ENCODE data around the gene ABCA3.

Gene ABCA3

DNA sequence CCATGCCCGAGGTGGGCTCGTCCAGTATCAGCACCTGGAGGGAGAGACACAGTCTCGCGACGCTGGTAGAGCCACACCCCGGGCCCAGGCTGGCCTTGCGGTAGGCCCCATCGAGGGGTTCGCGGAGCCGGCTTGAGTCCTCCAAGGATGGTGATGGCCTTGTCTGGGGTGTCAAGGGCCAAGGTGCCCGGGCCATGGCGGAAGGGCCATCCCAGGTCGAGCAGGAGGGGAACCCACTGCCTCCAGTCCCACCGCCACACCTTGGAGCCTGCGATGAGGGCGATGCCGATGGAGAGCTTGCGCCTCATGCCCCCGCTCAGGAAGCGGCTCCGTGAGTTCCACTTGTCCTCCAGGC, 43.0 kb downstream of the ABCA3 start:
- H3K4me3 ChIP-seq (ENCODE audit: control insufficient read depth, low read depth, low read length): no peak overlapping the region
- DNase-seq (ENCODE audit: low read depth): no peak
- TF ChIP-seq, protein P1, sequence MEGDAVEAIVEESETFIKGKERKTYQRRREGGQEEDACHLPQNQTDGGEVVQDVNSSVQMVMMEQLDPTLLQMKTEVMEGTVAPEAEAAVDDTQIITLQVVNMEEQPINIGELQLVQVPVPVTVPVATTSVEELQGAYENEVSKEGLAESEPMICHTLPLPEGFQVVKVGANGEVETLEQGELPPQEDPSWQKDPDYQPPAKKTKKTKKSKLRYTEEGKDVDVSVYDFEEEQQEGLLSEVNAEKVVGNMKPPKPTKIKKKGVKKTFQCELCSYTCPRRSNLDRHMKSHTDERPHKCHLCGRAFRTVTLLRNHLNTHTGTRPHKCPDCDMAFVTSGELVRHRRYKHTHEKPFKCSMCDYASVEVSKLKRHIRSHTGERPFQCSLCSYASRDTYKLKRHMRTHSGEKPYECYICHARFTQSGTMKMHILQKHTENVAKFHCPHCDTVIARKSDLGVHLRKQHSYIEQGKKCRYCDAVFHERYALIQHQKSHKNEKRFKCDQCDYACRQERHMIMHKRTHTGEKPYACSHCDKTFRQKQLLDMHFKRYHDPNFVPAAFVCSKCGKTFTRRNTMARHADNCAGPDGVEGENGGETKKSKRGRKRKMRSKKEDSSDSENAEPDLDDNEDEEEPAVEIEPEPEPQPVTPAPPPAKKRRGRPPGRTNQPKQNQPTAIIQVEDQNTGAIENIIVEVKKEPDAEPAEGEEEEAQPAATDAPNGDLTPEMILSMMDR (conservative IDR thresholded peaks at IDR 0.05; ENCODE audit: control insufficient read depth, insufficient read depth, low read depth, low read length): no peak

DNA sequence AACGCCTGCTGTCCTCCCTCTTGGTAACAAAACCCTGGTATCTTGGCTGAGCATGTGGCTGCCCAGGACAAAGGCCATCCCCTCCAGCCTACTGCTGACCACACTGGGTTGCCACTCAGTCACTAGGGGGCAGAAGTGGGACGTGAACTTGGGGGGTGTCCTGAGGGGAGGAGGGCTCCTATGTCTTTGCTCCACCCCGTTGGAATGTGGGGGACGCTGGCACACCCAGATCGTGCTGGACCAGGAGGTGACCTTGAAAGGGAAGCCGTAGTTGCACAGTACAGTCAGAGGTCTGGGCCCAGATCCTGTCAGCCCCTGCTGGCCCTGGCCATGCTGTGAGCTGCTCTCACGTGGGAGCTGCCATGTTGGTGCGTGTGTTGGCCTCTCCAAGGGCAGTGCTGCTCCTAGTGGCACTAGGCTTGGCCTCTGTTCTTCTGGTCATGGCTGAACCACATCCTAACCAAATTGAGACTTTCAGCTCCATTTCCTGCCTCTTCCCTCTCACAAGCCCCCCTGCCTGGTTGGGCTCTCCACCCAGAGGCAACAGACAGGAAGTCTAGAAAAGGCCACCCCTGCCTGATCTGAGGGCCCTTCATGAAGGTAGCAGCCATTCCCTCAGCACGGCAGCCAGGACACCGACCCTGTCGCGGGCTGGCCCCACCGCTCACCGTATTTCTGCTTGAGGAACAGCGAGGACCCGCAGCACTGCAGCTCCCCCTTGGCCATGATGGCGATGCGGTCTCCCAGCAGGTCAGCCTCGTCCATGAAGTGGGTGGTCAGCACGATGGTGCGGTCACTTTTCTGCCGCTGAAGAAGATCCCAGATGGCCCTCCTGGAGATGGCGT, 43.6 kb downstream of the ABCA3 start:
- TF ChIP-seq, protein P1 (conservative IDR thresholded peaks at IDR 0.05; ENCODE audit: control insufficient read depth, insufficient read depth, low read depth, low read length): peak; percentile 52
- DNase-seq (ENCODE audit: low read depth): peak; percentile 44
- no peak overlapping the region for H3K4me3 ChIP-seq (ENCODE audit: control insufficient read depth, low read depth, low read length)

DNA sequence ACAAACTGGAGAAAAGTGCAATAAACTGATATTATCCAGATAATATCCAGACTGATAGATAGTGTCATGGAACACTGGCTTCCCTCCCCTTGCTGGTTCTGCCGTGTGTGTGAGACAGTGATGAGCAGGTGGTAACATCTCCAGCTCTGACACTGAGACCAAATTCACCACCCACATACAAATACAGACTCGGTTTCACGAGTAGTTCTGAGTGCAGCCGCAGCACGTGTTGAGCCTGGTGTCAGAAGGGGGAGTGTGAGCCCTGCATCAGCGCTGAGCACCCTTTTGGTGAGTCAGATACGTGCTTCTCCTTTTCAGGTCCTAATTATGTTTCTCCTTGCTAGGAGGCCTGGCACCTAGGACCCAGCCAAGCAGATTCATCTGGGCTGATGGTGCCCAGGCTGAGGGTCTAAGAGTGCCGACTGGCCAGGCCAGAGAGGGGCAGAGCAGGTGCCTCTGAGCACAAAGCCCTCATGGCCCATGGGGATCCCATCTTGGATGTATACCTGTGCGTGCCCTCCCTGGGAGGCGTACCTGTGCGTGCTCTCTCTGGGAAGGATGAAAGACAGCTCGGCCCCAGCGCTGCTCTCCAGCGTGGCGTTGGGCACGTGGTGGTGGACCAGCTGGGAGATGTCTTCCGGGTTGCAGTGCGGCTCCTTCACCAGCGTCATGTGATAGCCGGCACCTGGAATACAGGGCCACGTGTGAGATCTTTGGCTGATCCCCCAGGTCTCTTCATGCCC, 45.3 kb downstream of the ABCA3 start:
- no peak overlapping the region for H3K4me3 ChIP-seq (ENCODE audit: control insufficient read depth, low read depth, low read length)
- DNase-seq (ENCODE audit: low read depth): no peak
- TF ChIP-seq, protein P1 (conservative IDR thresholded peaks at IDR 0.05; ENCODE audit: control insufficient read depth, insufficient read depth, low read depth, low read length): no peak

DNA sequence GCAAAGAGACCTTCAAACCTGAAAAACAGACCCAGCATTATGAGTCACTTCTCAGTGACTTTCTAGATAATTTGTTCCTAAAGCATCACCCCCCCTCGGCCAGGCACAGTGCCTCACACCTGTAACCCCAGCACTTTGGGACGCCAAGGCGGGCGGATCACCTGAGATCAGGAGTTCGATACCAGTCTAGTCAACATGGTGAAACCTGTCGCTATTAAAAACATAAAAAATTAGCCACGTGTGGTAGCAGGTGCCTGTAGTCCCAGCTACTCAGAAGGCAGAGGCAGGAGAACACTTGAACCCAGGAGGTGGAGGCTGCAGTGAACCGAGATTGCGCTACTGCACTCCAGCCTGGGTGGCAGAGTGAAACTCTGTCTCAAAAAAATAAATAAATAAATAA, 48.3 kb downstream of the ABCA3 start:
- DNase-seq (ENCODE audit: low read depth): no peak
- no peak overlapping the region for H3K4me3 ChIP-seq (ENCODE audit: control insufficient read depth, low read depth, low read length)
- TF ChIP-seq, protein P1 (conservative IDR thresholded peaks at IDR 0.05; ENCODE audit: control insufficient read depth, insufficient read depth, low read depth, low read length): no peak

DNA sequence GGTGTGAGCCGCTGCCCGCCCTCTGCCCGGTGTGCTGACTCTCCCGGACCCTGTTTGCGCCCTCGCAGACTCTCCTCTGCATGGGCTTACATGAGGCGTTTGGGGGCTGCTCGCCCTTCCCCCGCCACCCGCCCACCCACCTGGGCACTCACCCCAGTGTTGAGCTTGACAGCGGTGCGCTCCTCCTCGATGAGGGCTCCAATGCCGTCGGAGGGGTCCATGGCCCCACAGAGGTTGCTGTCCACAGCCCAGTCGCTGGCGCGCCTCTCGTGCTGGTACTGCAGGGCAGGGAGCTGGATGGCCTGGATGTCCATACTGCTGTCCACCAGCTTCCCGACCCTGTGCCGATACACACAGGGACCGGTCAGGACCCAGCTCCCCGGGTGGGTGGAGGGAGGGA, 51.2 kb downstream of the ABCA3 start:
- no peak overlapping the region for H3K4me3 ChIP-seq (ENCODE audit: control insufficient read depth, low read depth, low read length)
- DNase-seq (ENCODE audit: low read depth): no peak
- TF ChIP-seq, protein P1 (conservative IDR thresholded peaks at IDR 0.05; ENCODE audit: control insufficient read depth, insufficient read depth, low read depth, low read length): no peak

DNA sequence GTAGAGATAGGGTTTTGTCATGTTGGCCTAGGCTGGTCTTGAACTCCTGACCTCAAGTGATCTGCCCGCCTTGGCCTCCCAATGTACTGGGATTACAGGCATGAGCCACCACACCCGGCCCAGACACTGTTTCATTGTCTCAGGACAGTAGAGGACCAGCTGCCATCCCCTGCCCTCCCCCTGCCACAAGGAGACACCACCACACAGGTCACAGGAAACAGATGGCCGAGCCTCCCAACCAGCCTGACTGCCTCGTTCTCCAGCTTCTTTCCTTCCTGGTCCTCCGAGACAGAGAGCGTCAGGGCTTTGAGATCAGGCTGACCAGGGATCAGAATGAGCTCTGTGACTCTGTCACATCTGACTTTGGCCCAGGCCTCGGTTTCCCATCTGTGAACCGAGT, 51.8 kb downstream of the ABCA3 start:
- TF ChIP-seq, protein P1 (conservative IDR thresholded peaks at IDR 0.05; ENCODE audit: control insufficient read depth, insufficient read depth, low read depth, low read length): no peak
- H3K4me3 ChIP-seq (ENCODE audit: control insufficient read depth, low read depth, low read length): no peak overlapping the region
- DNase-seq (ENCODE audit: low read depth): no peak
